ENCODE measurements around the gene PLK5. TPM values are rescaled to one million over a fixed set of nuclear protein-coding genes. Genes with fewer than 3 reads are reported as not detected.

Gene PLK5
- total RNA-seq, 1 experiment from 2014 or later, result 0.57 TPM

- Histone ChIP-seq H2AFZ (ENCODE audit: low read length) (no peak overlapping the region), H3K4me1 (ENCODE audit: insufficient read depth, low read length) (no peaks in the 10 kb centered on the region), H3K27me3 (ENCODE audit: insufficient read depth, low read length) (no peaks in the 10 kb centered on the region), H3K56ac (ENCODE audit: insufficient read length, low read depth, low read length) (no peak overlapping the region), H4K5ac (ENCODE audit: insufficient read length, low read depth, low read length) (no peak overlapping the region), H3K4me2 (ENCODE audit: insufficient read depth, insufficient read length, low read length) (no peak overlapping the region), H2BK12ac (ENCODE audit: insufficient read length, low read depth, low read length) (no peak overlapping the region), H2BK20ac (ENCODE audit: low read depth, low read length, poor library complexity, severe bottlenecking) (no peak overlapping the region), H2BK5ac (ENCODE audit: insufficient read length, low read length) (no peak overlapping the region), H3K9ac (ENCODE audit: extremely low read depth, insufficient read length, low read length) (no peak overlapping the region), H4K91ac (ENCODE audit: insufficient read length, low read depth, low read length) (no peak overlapping the region), H3K79me2 (ENCODE audit: insufficient read depth, low read length) (no peaks in the 10 kb centered on the region), H3K18ac (ENCODE audit: insufficient read length, low read depth, low read length) (no peak overlapping the region), H2AK5ac (ENCODE audit: insufficient read length, low read length) (no peak overlapping the region), H4K20me1 (ENCODE audit: control insufficient read depth, insufficient read depth, insufficient read length) (no peaks in the 10 kb centered on the region), H3T11ph (ENCODE audit: low read length) (no peak overlapping the region), H4K8ac (replicated peaks; ENCODE audit: insufficient read length, low read depth, low read length) (no peak overlapping the region), H3K14ac (ENCODE audit: insufficient read depth, low read length) (no peak overlapping the region), H2BK15ac (ENCODE audit: low read depth, low read length) (no peak overlapping the region), H3K23ac (ENCODE audit: insufficient read length, low read depth, low read length) (no peak overlapping the region), H3K4ac (ENCODE audit: low read depth, low read length) (no peak overlapping the region), H3K9me3 (ENCODE audit: control insufficient read depth, low read depth, low read length) (no peaks in the 10 kb centered on the region), H3K23me2 (ENCODE audit: insufficient read length, low read depth, low read length, poor library complexity, severe bottlenecking) (peaks cover 4% of the 10 kb centered on the region), H3K27ac (ENCODE audit: insufficient read length, low read depth, low read length) (no peak overlapping the region), H3K79me1 (ENCODE audit: insufficient read depth, low read depth, low read length, poor library complexity, severe bottlenecking) (no peaks in the 10 kb centered on the region), H2BK120ac (ENCODE audit: low read depth, low read length, poor library complexity, severe bottlenecking) (no peak overlapping the region)
- TF ChIP-seq, protein P1, sequence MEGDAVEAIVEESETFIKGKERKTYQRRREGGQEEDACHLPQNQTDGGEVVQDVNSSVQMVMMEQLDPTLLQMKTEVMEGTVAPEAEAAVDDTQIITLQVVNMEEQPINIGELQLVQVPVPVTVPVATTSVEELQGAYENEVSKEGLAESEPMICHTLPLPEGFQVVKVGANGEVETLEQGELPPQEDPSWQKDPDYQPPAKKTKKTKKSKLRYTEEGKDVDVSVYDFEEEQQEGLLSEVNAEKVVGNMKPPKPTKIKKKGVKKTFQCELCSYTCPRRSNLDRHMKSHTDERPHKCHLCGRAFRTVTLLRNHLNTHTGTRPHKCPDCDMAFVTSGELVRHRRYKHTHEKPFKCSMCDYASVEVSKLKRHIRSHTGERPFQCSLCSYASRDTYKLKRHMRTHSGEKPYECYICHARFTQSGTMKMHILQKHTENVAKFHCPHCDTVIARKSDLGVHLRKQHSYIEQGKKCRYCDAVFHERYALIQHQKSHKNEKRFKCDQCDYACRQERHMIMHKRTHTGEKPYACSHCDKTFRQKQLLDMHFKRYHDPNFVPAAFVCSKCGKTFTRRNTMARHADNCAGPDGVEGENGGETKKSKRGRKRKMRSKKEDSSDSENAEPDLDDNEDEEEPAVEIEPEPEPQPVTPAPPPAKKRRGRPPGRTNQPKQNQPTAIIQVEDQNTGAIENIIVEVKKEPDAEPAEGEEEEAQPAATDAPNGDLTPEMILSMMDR (conservative IDR thresholded peaks at IDR 0.05), result no peak
- Mint-ChIP-seq H3K36me3 (ENCODE audit: insufficient read depth in 1 of 3, low read depth in 3 of 3) (no peaks in the 10 kb centered on the region), H3K9me3 (peaks cover 0 to 4% of the 10 kb centered on the region in 2 experiments; a peak in 1 of 5 replicates), H3K27ac (peak overlapping the region in 1 of 3 experiments; percentile 4; a peak in 1 of 7 replicates), H3K4me1 (peaks cover 13 to 17% of the 10 kb centered on the region in 2 experiments), H3K4me3 (peak overlapping the region; percentile 28 to 43; a peak in 2 of 5 replicates), H3K27me3 (ENCODE audit: low read depth) (peaks cover 65% of the 10 kb centered on the region)
- no CpG with 5 or more reads among the region's 11 CpGs for WGBS (ENCODE audit: extremely low coverage, insufficient read length, low lambda C conversion rate)
- DNase-seq, result no peak
Measured at GRCh38 chr19:1509602-1510441, 14.1 kb upstream of the PLK5 start.
